B cell (primary cell): ENCODE results near the gene GPR33. TPM values are rescaled to one million over a fixed set of nuclear protein-coding genes. Genes with fewer than 3 reads are reported as not detected.
A peak's percentile ranks its signal among the peaks of the same experiment; 100 is the strongest.

Experiments
- ATAC-seq: fragments of 200-7000 bp; cut with Tn5 transposase; one replicate; pipeline ENCODE4 v1.10.0; 2021; ENCODE audit warnings: low read depth, mild to moderate bottlenecking, moderate number of reproducible peaks, moderate library complexity
- CTCF ChIA-PET: fragments of 350-600 bp; sonication (Branson Sonifier 250); formaldehyde crosslinking; loops from one replicate; lab custom pipeline; 2021; ENCODE audit warnings: antibody characterized with exemption, inconsistent platforms; lab: Charles Lee
- POLR2A ChIA-PET: fragments of 350-600 bp; sonication (Branson Sonifier 250); formaldehyde crosslinking; loops from one replicate; lab custom pipeline; 2021; ENCODE audit warnings: antibody characterized with exemption; lab: Charles Lee
- DNase-seq: peaks from one replicate; pipeline ENCODE4 v3.0.0; 2013
- H2AFZ ChIP-seq: 2 replicates; pipeline ENCODE4 v1.6.1; 2012; ENCODE audit warnings: mild to moderate bottlenecking, low read depth, low read length; ENCODE audit not compliant: insufficient read depth, poor library complexity, severe bottlenecking
- H3K27ac ChIP-seq, 2 donors: 1 replicate in 1 of 2; 2 replicates in 1 of 2; pipeline ENCODE4 v1.5.1; 2012 to 2013; ENCODE audit warnings: low read length in 2 of 2, mild to moderate bottlenecking in 2 of 2, moderate library complexity in 1 of 2
- H3K27me3 ChIP-seq, 4 experiments: fragments of 200-600 bp in 1 of 4; sonication (generic) in 1 of 4; replicated peaks in 1 of 4; 1 replicate in 2 of 4; 2 replicates in 2 of 4; pipeline versions ENCODE4 v1.6.1 to v1.7.0; 2013 to 2016; ENCODE audit warnings: low read length in 3 of 4, mild to moderate bottlenecking in 2 of 4, mixed read lengths in 1 of 4, moderate library complexity in 1 of 4; ENCODE audit not compliant: insufficient read depth in 4 of 4, control insufficient read depth in 3 of 4; ENCODE audit errors: control extremely low read depth in 1 of 4
- H3K36me3 ChIP-seq, 2 experiments: replicated peaks in 1 of 2; 1 replicate in 1 of 2; 2 replicates in 1 of 2; pipeline versions ENCODE4 v1.6.1 to v1.7.1; 2013; ENCODE audit warnings: low read length in 1 of 2; ENCODE audit not compliant: insufficient read depth in 2 of 2, control insufficient read depth in 1 of 2; ENCODE audit errors: control extremely low read depth in 1 of 2, extremely low read depth in 1 of 2
- H3K4me1 ChIP-seq, 2 donors: fragments of 200-600 bp in 1 of 2; sonication (generic) in 1 of 2; 1 replicate in 1 of 2; 2 replicates in 1 of 2; pipeline versions ENCODE4 v1.5.1 to v1.6.1; 2013 to 2017; ENCODE audit warnings: low read length in 2 of 2; ENCODE audit not compliant: control insufficient read depth in 2 of 2, insufficient read depth in 2 of 2
- H3K4me2 ChIP-seq: replicated peaks from 2 replicates; pipeline ENCODE3; 2012; ENCODE audit warnings: mild to moderate bottlenecking, low read depth, low read length; ENCODE audit not compliant: poor library complexity, severe bottlenecking
- H3K4me3 ChIP-seq, 5 experiments: fragments of 200-600 bp in 1 of 5; sonication (generic) in 1 of 5; 1 replicate in 3 of 5; 2 replicates in 2 of 5; pipeline versions ENCODE4 v1.5.1 to v1.7.0; 2011 to 2016; ENCODE audit warnings: low read length in 4 of 5, mild to moderate bottlenecking in 4 of 5, low read depth in 2 of 5, control low read depth in 1 of 5, moderate library complexity in 1 of 5; ENCODE audit not compliant: insufficient read depth in 1 of 5; ENCODE audit errors: control extremely low read depth in 1 of 5, extremely low read depth in 1 of 5
- H3K79me2 ChIP-seq: fragments of 200-600 bp; sonication (generic); one replicate; pipeline ENCODE4 v1.6.0; 2016; ENCODE audit warnings: low read length; ENCODE audit not compliant: control insufficient read depth, insufficient read depth
- H3K9ac ChIP-seq: fragments of 200-600 bp; sonication (generic); 2 replicates; pipeline ENCODE4 v1.6.1; 2017; ENCODE audit warnings: mild to moderate bottlenecking, low read length, moderate library complexity
- H3K9me3 ChIP-seq, 3 donors: one replicate each; pipeline versions ENCODE4 v1.6.1 to v1.7.1; 2013; ENCODE audit warnings: low read length in 2 of 3; ENCODE audit not compliant: control insufficient read depth in 2 of 3, insufficient read depth in 1 of 3; ENCODE audit errors: control extremely low read depth in 1 of 3
- H4K20me1 ChIP-seq: 2 replicates; pipeline ENCODE4 v1.6.0; 2012; ENCODE audit warnings: mild to moderate bottlenecking, low read length; ENCODE audit not compliant: insufficient read depth, control insufficient read depth, poor library complexity, severe bottlenecking
- H3K27ac Mint-ChIP-seq: one replicate; pipeline ENCODE4 v1.8.0; 2021; ENCODE audit warnings: mixed read lengths
- H3K27me3 Mint-ChIP-seq: one replicate; pipeline ENCODE4 v1.8.0; 2021; ENCODE audit warnings: mixed read lengths
- H3K4me1 Mint-ChIP-seq: one replicate; pipeline ENCODE4 v1.8.0; 2021; ENCODE audit warnings: mixed read lengths
- H3K4me3 Mint-ChIP-seq: one replicate; pipeline ENCODE4 v1.8.0; 2021; ENCODE audit warnings: mixed read lengths
- H3K9me3 Mint-ChIP-seq: one replicate; pipeline ENCODE4 v1.8.0; 2022; ENCODE audit warnings: mixed read lengths; ENCODE audit not compliant: insufficient read depth
- CTCF ChIP-seq: fragments of 200-600 bp; IDR thresholded peaks from one replicate; pipeline ENCODE4 v1.8.0; 2022; ENCODE audit warnings: antibody characterized with exemption, mild to moderate bottlenecking
- EZH2 ChIP-seq: IDR thresholded peaks from 2 replicates; pipeline ENCODE4 v1.6.1; 2012; ENCODE audit warnings: borderline replicate concordance, low read depth, mild to moderate bottlenecking, moderate library complexity, low read length; ENCODE audit not compliant: insufficient read depth, poor library complexity, severe bottlenecking
- WGBS: methylation state at CpG from one replicate; pipeline ENCODE4 v1.1.5; 2013; ENCODE audit warnings: missing lambda C conversion rate; ENCODE audit not compliant: insufficient coverage; 5-methylcytosine and 5-hydroxymethylcytosine counted together
- intact Hi-C: fragments of 100-400 bp; cut with micrococcal nuclease; formaldehyde crosslinking; loops from one replicate; pipeline ENCODE4 v1.10.0; 2022
- polyA plus RNA-seq: library from polyadenylated mRNA; depleted of rRNA; stranded (reverse); fragments of >200 nt; gene quantifications from 2 replicates; pipeline ENCODE4 v1.2.3, GENCODE V29; 2012
- total RNA-seq, 2 donors: library from RNA; stranded (reverse); fragments of 120-200 nt in 1 of 2; gene quantifications; 1 replicate in 1 of 2; 2 replicates in 1 of 2; pipeline versions ENCODE4 v1.2.3 to v1.2.4, GENCODE V29; 2013 to 2022

The GPR33 gene
- total and polyA plus RNA-seq, 2 donors (not counting 1 experiment from before 2014, with no cell fraction given), result not detected

- H3K4me3 Mint-ChIP-seq, result no peak overlapping the region
- Histone ChIP-seq H3K27ac (no peak overlapping the region), H3K4me2 (peak overlapping the region; percentile 22), H3K79me2 (peaks cover 9% of the 10 kb centered on the region), H3K4me3 (no peak overlapping the region), H3K36me3 (no peaks in the 10 kb centered on the region), H3K9me3 (no peaks in the 10 kb centered on the region), H4K20me1 (no peaks in the 10 kb centered on the region), H3K27me3 (no peaks in the 10 kb centered on the region), H2AFZ (peak overlapping the region; percentile 53), H3K9ac (no peak overlapping the region), H3K4me1 (peaks cover 8 to 13% of the 10 kb centered on the region in 2 donors)
- intact Hi-C loops, result no loop called here
- H3K4me1 Mint-ChIP-seq, result peaks cover 24% of the 10 kb centered on the region
- H3K9me3 Mint-ChIP-seq, result no peaks in the 10 kb centered on the region
- ChIA-PET POLR2A (no interaction called here), CTCF (no interaction called here)
- DNase-seq (no peak), ATAC-seq (no peak)
- WGBS, result 78% methylated on average over 2 of the region's 3 CpGs
- no peaks in the 10 kb centered on the region for H3K27me3 Mint-ChIP-seq
- TF ChIP-seq EZH2 (no peak), CTCF (no peak)
- peak overlapping the region; percentile 20 for H3K27ac Mint-ChIP-seq
These were observed 26.3 kb downstream of the GPR33 start for GRCh38 chr14:31461545-31461944.
